Breast epithelium (tissue), 3 donors: ENCODE results near the gene RAB3A.

Experiments used
- POLR2A ChIP-seq: fragments of 450-650 bp; IDR thresholded peaks from one replicate; pipeline ENCODE4 v1.6.1; 2016; ENCODE audit warnings: antibody characterized with exemption, mild to moderate bottlenecking, moderate library complexity
- POLR2AphosphoS5 ChIP-seq, 3 donors: sonication (generic); formaldehyde crosslinking; IDR thresholded peaks; one replicate each; pipeline ENCODE4 v1.6.1; 2017; ENCODE audit warnings: antibody characterized with exemption in 3 of 3
- TF ChIP-seq, protein P1 (sequence below), 3 donors: fragments of 450-650 bp; IDR thresholded peaks; one replicate each; pipeline ENCODE4 v1.5.1; 2016 to 2017; ENCODE audit warnings: antibody characterized with exemption in 3 of 3, mild to moderate bottlenecking in 3 of 3, moderate library complexity in 3 of 3

DNA sequence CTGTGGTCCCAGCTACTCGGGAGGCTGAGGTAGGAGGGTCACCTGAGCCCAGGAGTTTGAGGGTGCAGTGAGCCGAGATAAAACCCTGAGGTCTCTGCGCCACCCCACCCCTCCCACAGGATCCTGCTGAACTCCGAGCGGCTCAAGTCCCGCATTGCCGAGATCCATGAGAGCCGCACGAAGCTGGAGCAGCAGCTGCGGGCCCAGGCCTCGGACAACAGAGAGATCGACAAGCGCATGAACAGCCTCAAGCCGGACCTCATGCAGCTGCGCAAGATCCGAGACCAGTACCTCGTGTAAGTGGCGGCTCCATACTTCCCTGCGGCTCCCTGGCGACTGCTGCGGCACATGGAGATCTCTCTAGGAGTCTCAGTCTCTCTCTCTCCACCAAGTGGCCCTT is 36.8 kb downstream of the RAB3A start:
- TF ChIP-seq POLR2AphosphoS5 (IDR thresholded peaks at IDR 0.05) (no peak), POLR2A (no peak)
- TF ChIP-seq, protein P1, sequence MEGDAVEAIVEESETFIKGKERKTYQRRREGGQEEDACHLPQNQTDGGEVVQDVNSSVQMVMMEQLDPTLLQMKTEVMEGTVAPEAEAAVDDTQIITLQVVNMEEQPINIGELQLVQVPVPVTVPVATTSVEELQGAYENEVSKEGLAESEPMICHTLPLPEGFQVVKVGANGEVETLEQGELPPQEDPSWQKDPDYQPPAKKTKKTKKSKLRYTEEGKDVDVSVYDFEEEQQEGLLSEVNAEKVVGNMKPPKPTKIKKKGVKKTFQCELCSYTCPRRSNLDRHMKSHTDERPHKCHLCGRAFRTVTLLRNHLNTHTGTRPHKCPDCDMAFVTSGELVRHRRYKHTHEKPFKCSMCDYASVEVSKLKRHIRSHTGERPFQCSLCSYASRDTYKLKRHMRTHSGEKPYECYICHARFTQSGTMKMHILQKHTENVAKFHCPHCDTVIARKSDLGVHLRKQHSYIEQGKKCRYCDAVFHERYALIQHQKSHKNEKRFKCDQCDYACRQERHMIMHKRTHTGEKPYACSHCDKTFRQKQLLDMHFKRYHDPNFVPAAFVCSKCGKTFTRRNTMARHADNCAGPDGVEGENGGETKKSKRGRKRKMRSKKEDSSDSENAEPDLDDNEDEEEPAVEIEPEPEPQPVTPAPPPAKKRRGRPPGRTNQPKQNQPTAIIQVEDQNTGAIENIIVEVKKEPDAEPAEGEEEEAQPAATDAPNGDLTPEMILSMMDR (IDR thresholded peaks at IDR 0.05) = no peak
